NCI-H1930 (cell line): Measurements from ENCODE around the gene PPP6R3.
"Not testable (repeated sequence)": the region's sequence is repeated elsewhere in the genome, so short reads cannot be mapped to it uniquely, and the experiment has no call there.

Experiments
- DNase-seq, 2 experiments: peaks; one replicate each; lab custom pipeline; 2025; lab: John Stamatoyannopoulos, UW

PPP6R3 gene

DNA sequence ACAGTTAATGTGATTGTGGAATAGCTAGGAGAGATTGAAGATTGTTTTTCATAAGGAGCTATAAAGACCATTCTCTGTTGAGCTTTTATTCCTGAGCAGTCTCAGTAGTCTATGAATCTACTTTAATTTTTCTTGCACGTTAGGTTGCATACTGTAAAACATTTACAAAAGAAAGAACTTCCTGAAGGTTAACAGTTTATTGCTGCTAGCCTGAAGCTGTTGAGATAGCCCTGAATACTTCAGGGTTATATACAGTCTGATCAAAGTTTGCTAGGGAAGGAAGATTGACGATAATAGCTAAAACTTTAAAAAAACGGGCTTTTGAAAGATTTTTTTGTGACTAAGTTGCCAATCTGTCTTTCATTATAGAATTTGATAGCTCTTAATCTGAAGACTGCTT, 64.8 kb downstream of the PPP6R3 start:
- no peak for DNase-seq

DNA sequence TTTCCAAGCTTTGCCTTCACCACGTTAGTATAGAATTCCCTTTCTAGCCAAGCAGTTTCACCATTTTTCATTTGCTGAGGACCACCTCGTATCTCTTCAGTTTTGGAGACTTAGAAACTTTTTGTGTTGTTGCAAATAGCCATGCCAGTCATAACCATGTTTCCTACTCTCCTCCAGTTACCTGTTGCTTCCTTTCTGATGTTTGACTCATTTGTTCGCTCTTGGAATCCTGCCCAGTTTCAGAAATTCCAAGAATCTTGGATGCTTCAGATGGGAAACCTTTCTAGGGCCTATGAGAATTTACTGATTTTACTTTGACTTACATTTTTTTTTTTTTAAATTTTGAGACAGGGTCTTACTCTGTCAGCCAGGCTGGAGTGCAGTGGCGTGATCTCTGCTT, 65.4 kb downstream of the PPP6R3 start:
- DNase-seq: no peak

DNA sequence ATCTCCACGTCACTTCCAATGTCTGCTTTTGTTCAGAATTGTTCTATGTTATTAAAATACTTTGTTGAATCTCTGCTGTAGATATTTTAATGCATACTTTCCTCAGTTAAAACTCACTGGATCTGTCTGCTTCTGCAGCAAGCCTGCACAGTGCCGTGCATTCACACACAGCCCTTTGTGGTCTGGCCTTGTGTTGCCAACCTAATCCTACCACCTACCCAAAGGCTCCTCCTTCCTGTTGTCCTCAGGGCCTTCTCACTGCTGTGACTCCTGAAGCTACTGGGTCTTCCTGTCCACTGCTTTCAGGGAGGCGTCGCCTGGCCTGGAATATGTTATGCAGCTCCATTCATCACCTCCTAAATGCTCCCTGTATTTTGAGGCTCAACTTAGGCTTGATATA, 67.0 kb downstream of the PPP6R3 start:
- no peak for DNase-seq

DNA sequence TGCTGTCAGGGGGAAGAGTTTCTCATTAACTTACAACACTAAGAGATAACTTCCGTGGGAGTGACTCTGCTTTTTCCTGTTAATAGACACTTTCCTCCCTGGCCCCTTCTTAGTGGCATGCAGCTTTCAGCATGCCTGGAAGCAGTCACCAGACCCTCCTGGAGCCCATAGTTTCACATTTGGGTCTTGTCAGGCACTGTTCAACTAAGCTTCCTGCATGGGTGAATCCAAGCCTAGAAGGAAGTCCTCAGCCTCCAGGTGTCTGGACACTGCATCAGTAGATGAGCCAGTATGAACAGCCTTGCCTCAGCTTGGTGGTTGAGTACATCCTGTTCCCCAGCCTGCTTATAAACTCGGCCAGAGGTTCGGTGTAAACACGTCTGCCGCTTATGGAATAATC, 68.1 kb downstream of the PPP6R3 start:
- no peak for DNase-seq

DNA sequence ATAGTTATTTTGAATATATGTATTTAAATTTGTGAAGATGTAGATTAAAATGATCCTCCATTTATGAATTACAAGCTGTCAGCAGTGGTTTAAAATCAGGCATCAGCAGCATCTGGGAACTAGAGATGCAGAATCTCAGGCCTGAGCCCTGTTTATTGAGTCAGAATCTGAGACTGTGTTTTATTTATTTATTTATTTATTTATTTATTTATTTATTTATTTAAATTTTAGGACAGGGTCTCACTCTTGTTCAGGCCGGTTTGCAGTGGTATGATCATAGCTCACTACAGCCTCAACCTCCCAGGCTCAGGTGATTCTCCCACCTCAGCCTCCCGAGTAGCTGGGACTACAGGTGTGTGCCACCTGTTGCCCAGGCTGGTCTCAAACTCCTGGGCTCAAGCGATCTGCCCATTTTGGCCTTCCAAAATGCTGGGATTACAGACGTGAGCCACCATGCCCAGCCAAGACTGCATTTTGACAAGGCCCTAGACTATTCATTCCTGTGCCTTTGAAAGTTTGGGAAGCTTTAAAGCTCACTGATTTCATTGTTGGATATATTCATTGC, 70.7 kb downstream of the PPP6R3 start:
- DNase-seq: no peak

DNA sequence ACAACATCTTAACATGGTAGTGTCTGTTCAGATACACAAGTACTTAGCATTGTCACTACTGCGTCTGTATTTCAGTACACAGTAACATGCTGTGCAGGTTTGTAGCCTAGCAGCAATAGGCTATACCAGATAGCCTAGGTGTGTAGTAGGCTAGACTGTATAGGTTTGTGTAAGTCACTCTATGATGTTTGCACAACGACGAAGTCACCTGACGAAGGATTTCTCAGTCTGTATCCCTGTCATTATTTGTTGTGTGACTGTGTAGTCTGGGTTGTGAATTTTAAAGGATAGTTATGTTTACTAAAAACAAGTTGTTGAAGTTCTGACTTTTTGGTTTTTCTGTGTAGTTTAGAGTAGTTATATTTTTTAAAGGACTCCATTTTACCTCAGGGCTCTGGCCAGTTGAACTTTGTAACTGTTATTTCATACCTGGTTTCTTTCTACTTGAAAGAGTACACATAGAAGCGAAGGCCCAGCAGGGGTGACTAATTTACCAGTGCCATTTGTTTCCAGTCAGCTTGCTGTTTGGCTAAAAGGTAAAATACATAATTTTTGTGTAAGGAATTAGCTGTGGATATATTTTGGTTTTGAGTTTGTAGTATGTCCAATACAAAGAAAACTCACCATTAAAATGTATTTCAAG, 72.3 kb downstream of the PPP6R3 start:
- no peak for DNase-seq

DNA sequence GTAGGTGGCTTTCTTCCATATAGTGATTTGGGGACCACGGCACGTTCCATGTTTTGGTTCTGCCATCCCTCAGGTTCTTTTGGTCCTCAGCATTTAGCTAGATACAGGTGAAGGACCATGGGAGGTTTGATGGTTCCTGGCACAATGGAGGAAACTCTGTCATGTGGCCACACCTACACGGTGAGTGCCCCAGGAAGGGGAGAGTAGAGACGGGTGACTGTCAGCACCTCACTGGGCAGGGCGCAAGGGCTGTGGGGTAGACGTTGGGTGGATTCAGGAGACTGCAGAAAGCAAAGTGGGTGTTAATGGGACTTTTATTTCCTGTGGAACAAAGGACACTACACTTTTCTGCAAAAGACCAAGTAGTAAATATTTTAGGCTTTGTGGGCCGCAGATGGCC, 73.4 kb downstream of the PPP6R3 start:
- no peak for DNase-seq

DNA sequence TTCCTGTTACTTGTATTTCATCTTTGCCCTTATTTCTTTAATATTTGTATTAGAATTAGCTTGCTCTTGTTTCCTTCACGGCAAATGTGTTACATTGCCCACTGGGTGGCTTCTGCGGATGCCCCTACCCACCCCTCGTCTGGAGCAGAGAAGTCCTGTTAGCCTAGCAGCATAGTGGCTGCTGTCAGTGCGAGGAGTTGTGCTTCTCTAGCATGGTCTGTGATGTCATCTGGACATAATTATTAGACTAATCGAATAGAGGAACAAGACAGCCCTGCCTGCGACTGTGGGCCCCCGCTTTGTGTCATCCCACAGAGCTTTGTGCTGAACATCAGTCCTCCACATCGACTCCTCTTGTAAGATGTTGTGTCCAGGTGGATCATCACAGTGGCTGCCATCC, 74.5 kb downstream of the PPP6R3 start:
- no peak for DNase-seq

DNA sequence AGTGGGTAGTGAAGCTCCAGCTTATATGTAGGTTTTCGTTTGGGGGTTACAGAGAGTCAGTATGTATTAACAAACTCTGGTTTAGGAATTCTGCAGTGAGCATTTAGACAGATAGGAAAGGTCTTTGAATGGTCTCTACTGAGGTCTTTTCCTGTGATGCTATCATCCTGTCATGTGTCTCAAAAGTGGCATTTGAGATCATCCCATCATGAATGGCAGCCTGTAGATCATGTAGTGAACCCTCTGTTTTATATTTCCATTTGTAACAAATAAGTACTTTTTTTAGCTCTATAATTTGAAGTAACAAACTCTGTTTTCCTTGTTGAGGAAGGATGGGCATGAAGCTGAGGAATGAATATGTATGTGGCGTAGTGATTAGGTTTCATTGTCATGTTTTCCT, 76.2 kb downstream of the PPP6R3 start:
- DNase-seq: no peak

DNA sequence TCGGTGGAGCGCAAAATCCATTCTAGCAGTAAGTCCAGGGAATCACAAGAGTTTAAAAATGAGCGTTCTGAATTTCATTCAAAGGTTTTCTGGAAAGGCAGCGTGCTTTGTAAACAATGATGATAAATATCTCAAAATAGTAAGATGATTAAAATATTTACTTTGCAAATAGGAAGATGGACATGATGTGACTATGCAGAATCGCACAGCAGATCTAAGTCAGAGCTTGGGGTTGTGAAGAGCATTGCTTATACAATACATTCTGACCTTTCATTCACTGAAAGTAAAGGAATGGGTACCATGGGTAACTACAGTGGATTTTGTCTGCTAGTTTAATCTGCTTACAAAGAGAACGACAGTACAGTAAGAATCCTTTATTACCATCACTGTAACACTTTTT, 77.5 kb downstream of the PPP6R3 start:
- DNase-seq: no peak

DNA sequence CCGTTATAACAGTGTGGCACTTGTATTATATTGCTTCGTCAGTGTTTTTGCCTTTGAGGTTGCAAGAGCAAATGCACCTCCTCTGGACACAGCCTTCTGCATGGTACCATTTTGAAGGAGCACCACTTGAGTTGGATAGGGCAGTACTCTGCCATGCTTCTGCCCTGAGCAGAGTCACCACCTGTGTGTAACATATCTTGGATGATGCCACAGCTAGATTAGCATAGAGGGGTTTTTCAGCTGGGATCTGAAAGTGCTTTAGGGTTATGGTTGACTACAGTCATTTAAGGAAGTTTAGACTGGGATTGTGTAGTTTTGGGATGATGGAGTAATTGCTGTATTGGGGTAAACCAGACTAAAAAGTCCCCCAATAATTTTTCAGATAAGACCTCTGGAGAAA, 78.8 kb downstream of the PPP6R3 start:
- no peak for DNase-seq

DNA sequence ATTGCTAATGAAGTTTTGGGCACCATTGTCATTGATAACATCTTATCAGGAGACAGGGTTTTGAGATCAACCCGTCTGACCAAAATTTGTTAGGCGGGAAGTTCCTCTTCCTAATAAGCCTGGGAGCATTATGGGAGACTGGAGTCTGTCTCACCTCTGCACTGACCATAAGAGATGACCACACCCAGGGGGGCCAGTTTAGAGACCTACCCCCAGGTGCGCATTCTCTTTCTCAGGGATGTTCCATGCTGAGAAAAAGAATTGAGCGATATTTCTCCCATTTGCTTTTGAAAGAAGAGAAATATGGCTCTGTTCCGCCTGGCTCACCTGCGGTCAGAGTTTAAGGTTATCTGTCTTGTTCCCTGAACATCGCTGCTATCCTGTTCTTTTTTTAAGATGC, 80.0 kb downstream of the PPP6R3 start:
- DNase-seq: not testable (repeated sequence)

DNA sequence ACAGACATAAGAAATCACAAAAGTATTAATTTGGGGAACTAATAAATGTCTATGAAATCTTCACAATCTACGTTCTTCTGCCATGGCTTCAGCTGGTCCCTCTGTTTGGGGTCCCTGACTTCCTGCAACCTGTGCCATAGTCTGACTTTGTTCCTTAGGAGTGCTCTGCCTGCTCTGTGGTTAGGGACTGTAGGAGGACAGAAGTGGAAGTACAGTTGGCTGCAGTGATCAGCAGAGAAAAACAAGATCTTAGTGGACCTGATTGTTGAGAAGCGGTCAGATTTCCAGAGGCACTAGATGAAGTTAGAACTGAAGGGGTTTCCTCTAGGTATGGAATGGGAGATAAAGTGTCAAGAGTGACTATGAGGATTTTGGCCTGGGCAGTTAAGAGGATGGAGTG, 80.6 kb downstream of the PPP6R3 start:
- DNase-seq: no peak

DNA sequence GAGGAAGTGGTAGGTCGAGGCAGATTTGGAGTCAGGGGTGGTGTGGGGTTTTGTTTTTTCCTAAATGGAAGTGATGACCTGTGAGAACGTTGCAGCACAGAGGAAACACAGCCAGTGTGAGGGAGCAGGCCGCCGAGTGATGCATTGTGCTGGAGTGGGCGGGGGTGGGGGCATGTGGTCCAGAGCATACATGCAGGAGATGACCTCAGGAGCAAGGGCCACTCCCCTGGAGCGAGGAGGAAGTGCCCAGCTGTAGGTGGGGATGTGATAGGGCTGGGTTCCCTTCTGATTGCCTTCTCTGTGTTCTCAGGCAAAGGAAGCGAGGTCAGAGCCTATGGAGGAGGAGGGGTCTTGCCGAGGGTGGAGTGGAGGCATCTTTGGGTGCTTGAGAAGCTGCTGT, 81.4 kb downstream of the PPP6R3 start:
- DNase-seq: no peak

DNA sequence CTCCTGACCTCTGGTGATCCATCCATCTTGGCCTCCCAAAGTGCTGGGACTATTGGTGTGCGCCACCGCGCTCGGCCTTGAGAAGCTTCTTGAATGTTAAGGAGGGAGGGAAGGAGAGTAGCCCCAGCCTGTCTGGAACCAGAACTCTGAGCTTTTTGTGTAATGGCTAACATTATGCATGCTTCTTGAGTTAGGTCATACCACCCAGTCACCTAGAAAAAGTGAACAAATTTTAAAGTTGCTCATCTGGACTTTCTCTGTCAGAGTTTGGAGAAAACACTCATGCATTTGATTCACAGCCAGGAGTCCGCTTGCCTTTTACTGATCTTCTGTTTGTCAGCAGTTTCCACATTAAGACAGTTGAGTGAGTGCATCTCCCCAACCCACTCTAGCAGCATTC, 82.1 kb downstream of the PPP6R3 start:
- no peak for DNase-seq

DNA sequence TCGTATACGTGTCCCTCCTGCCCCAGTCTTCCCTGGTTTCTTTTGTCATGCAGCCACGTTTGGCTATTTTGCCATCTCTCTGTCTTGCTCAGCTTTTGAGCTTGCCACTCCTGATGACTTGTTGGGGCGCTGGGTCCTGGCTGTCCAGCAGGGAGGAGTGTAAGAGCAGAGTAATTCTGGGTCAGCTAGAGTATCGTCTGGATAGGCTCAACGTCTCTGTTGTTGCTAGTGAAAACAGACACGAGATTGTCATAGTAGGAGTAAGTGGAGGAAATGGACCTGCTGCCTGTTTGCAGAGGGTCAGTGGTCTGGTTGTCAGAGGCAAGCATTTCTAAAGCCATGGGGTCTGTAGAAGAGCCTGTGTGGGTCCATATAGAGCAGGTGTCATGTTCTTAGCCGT, 83.0 kb downstream of the PPP6R3 start:
- no peak for DNase-seq

DNA sequence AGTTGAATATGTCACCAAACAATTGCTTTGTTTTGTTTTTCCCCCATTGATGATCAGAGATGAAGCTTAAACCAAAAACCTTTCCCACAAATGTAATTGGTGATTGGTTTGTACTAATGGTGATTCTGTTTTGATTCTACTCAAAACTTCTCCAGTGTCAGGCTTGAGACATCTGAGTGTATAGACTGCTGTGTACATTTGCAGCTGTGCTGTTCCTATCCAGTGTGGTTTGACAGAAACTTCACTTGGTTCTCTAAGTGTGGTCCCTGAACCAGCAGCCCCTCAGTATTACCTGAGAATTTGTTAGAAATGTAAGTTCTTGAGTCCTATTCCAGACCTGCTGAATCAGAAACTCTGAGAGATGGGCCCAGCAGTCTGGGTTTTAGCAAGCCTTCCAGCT, 84.8 kb downstream of the PPP6R3 start:
- DNase-seq: no peak

DNA sequence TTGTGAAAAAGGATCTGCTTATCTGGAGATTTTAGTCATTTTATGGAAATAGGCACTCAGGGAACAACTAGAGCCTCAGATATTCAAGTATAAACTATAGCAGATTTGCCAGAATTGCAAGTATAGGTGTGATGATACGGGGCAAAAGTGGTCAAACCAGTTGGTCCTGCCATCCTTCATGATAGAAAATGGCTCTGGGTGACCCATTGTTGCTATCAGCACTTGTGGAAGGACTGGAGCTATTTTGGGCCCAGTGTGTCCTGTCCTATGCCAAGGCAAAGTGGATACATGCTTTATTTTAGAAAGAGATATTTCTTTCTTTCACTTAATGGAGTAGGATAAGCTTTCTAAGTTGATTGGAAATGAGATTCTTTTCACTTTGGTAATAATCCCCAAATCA, 85.2 kb downstream of the PPP6R3 start:
- DNase-seq: no peak

DNA sequence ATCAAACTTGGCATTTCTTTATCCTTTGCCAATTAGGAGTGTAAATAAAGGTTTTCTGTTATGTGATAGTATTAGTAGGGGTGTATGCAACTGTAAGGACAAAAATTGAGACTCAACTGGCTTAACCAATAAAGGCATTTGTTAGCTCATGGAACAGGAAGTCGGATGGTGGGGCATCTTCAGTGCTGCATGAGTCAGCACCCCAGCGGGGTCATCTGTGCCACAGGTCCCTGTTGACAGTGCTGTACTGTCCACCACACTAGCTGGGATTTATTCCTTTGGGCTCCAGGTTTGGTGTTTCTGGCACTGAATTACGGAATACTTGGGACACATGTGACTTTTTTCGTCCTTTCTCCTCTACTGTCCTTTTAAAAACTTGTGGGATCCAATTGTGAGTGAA, 86.0 kb downstream of the PPP6R3 start:
- no peak for DNase-seq

DNA sequence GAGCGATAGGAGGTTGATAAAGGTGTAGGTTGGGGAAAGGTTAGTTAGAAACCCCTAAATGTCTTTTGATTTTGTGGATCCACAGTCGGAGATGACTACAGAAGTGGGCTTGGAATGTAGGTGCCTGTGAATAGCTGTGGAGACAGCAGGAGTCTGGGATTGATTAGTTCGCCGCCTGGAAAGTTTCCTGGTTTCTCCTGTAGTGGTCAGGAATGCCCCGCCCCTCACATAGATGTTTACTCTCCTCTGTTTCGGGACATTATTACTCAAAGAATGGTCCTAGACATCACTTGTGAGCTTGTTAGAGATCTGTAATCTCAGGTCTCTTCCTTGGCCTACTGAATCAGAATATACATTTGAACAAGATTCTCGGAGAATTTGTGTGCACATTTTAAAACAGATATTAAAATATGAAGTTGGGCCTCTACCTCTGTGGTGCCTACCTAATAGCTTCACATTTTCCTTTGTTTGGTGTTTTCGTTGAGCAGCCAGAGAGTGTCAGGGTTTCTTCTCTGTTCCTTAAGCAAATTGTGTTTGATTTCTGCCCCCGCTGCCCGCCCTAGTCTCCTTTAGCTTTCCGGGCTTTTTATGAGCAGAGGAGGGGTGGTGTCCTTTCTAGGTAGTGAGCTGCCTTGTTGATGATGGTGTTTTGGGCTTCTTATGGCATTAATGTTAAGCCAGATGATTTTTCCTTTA, 89.4 kb downstream of the PPP6R3 start:
- no peak for DNase-seq

DNA sequence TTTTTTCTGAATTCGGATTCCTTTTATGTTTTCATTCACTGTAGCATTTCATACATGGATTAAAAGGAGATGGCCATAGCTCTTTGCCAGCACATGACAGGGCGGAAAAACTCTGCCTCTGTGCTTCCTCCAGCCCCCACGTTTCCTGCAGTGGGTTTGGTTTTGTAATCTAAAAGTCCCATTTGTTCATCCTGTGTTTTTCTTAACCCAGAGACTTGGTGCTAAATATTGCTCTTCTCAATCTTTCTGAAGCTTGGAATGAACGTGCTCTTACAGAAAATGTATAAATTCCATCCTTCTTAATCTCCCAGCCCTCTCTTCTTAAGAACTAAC, 89.9 kb downstream of the PPP6R3 start:
- DNase-seq: no peak

DNA sequence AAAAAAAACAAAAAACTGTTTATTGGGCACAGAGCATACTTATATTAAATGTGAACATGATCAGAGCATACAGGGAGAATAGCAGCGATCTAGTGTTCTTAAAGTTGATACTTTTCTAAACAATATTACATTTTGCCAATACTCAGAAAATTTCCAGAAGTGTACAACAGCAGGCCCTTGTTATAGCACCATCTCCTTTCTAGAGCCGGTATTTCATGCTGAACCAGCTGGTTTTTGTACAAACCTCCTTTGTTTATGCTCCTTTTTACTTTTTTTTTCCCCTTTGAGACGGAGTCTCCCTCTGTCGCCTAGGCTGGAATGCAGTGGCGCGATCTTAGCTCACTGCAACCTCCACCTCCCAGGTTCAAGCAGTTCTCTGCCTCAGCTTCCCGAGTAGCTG, 90.7 kb downstream of the PPP6R3 start:
- DNase-seq: no peak

DNA sequence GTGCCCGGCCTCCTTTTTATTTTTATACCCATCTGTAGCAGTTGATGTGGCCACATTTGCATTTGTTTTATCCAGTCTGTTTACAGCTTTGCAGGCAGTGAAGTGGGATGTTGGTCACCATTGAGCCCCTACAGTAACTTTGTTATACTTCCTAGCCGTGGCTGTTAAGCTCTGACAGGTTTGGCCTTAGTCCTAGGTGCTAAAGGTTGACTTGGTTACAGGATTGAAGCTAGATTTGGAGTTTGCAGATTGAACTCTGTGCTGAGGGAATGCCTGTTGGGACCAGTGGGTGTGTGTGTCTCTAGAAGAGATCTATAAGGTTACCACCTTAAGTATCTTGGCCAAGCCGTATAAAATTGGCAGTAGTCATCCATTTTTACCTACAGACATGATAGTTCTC, 91.2 kb downstream of the PPP6R3 start:
- no peak for DNase-seq

DNA sequence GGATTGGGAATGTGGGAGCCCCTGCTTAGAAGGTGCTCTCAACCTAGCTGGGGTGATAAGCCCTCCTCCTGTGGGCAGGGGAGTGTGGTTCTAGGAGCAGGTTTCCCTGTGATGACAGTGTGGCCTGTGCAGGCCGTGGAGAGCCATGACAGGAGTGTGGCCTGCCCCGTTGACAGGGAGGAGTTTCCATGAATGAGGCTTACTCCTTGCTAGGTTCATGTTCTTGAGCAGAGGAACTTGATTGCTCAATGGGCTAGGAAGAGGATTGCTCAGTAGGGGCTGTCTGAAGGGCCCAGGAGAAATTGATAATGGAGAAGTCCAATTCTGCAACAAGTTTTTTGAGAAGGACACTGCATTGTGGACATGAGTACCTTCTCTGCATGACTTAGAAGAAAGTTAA, 92.0 kb downstream of the PPP6R3 start:
- DNase-seq: no peak
